ENCODE measurements around the gene HDX.
A peak's percentile ranks its signal among the peaks of the same experiment; 100 is the strongest.
"Not testable (repeated sequence)": the region's sequence is repeated elsewhere in the genome, so short reads cannot be mapped to it uniquely, and the experiment has no call there.

The HDX gene

GRCh38 chrX:84501798-84502628 lies at the start of gene HDX:
Gene HDX, minus strand, starts transcription at chrX:84502453. Its CDS starts 27,056 bp downstream, at chrX:84475397.
- DNase-seq (ENCODE audit: low spot score): no peak

- peak; percentile 0 for DNase-seq (ENCODE audit: low spot score)
These were observed 39.1 kb upstream of the HDX start for GRCh38 chrX:84541315-84541714.

GRCh38 chrX:84537627-84538026 lies 35.4 kb upstream of the HDX start:
- not testable (repeated sequence) for DNase-seq (ENCODE audit: low spot score)

GRCh38 chrX:84488426-84488825 lies 13.8 kb downstream of the HDX start:
- DNase-seq (ENCODE audit: low spot score): no peak

GRCh38 chrX:84487365-84488353 lies 14.6 kb downstream of the HDX start:
- DNase-seq (ENCODE audit: low spot score): peak; percentile 1

- DNase-seq (ENCODE audit: low spot score): no peak
These were observed 23.2 kb downstream of the HDX start for GRCh38 chrX:84479086-84479485.

- no peak for DNase-seq (ENCODE audit: low spot score)
These were observed 25.1 kb downstream of the HDX start for GRCh38 chrX:84477114-84477513.

- no peak for DNase-seq (ENCODE audit: low spot score)
These were observed 26.7 kb downstream of the HDX start for GRCh38 chrX:84475596-84475995.

GRCh38 chrX:84475101-84475500 lies 27.2 kb downstream of the HDX start:
- DNase-seq (ENCODE audit: low spot score): no peak

GRCh38 chrX:84469226-84469625 lies 33.0 kb downstream of the HDX start:
- peak; percentile 3 for DNase-seq (ENCODE audit: low spot score)

GRCh38 chrX:84467898-84468297 lies 34.4 kb downstream of the HDX start:
- no peak for DNase-seq (ENCODE audit: low spot score)

GRCh38 chrX:84453351-84454246 lies 48.7 kb downstream of the HDX start:
- no peak for DNase-seq (ENCODE audit: low spot score)

GRCh38 chrX:84441143-84441542 lies 61.1 kb downstream of the HDX start:
- DNase-seq (ENCODE audit: low spot score): no peak

- no peak for DNase-seq (ENCODE audit: low spot score)
These were observed 87.1 kb downstream of the HDX start for GRCh38 chrX:84415140-84415539.

GRCh38 chrX:84363663-84364062 lies 138.6 kb downstream of the HDX start:
- DNase-seq (ENCODE audit: low spot score): no peak

- no peak for DNase-seq (ENCODE audit: low spot score)
These were observed 139.2 kb downstream of the HDX start for GRCh38 chrX:84363051-84363450.

GRCh38 chrX:84362184-84362838 lies 139.9 kb downstream of the HDX start:
- DNase-seq (ENCODE audit: low spot score): no peak

- no peak for DNase-seq (ENCODE audit: low spot score)
These were observed 144.0 kb downstream of the HDX start for GRCh38 chrX:84358271-84358670.

- DNase-seq (ENCODE audit: low spot score): no peak
These were observed 145.0 kb downstream of the HDX start for GRCh38 chrX:84357296-84357695.

GRCh38 chrX:84340968-84341367 lies 161.3 kb downstream of the HDX start:
- no peak for DNase-seq (ENCODE audit: low spot score)
